OCI-LY3 (cell line): ENCODE data around the gene PRKCE.

Source experiments
- CTCF ChIP-seq: fragments of 200-600, 300-600 bp; sonication (generic); IDR thresholded peaks from 2 replicates; pipeline ENCODE4 v1.5.1; 2014; ENCODE audit warnings: antibody characterized with exemption, low read length, low read depth
- EZH2phosphoT487 ChIP-seq: fragments of 200-600 bp; shearing (Covaris generic); IDR thresholded peaks from 2 replicates; pipeline ENCODE4 v1.6.1; 2018; ENCODE audit warnings: antibody characterized with exemption, mixed run types, low read depth

- no peak for TF ChIP-seq CTCF
- TF ChIP-seq EZH2phosphoT487, result no peak
Observed at GRCh38 chr2:46091961-46092667, 440.6 kb downstream of the PRKCE start.
